Liver (tissue), 9 donors: ENCODE results near the gene THUMPD1. TPM values are rescaled to one million over a fixed set of nuclear protein-coding genes. Genes with fewer than 3 reads are reported as not detected.

Experiments used
- DNase-seq: peaks from one replicate; pipeline ENCODE4 v3.0.0-alpha.2; 2017; ENCODE audit warnings: low spot score
- H3K27ac ChIP-seq, 2 donors: one replicate each; pipeline ENCODE4 v1.7.0; 2013; ENCODE audit warnings: inconsistent platforms in 2 of 2, low read length in 2 of 2, control low read depth in 1 of 2, low read depth in 1 of 2, mild to moderate bottlenecking in 1 of 2
- H3K27me3 ChIP-seq, 4 donors: one replicate each; pipeline versions ENCODE4 v1.6.1 to v1.7.0; 2013; ENCODE audit warnings: low read length in 3 of 4, inconsistent platforms in 1 of 4, mild to moderate bottlenecking in 1 of 4, moderate library complexity in 1 of 4; ENCODE audit not compliant: control insufficient read depth in 4 of 4, insufficient read depth in 4 of 4
- H3K36me3 ChIP-seq, 4 donors: one replicate each; pipeline versions ENCODE4 v1.6.1 to v1.7.0; 2013; ENCODE audit warnings: low read length in 3 of 4, mild to moderate bottlenecking in 3 of 4, low read depth in 1 of 4, moderate library complexity in 1 of 4; ENCODE audit not compliant: control insufficient read depth in 4 of 4, insufficient read depth in 3 of 4
- H3K4me1 ChIP-seq, 4 donors: one replicate each; pipeline versions ENCODE4 v1.6.1 to v1.7.0; 2013; ENCODE audit warnings: low read length in 3 of 4, mild to moderate bottlenecking in 3 of 4, moderate library complexity in 1 of 4; ENCODE audit not compliant: control insufficient read depth in 4 of 4, insufficient read depth in 4 of 4
- H3K4me3 ChIP-seq, 3 donors: one replicate each; pipeline versions ENCODE4 v1.6.1 to v1.7.0; 2013; ENCODE audit warnings: low read length in 3 of 3, control low read depth in 1 of 3, low read depth in 1 of 3, mild to moderate bottlenecking in 1 of 3
- H3K9ac ChIP-seq, 2 donors: one replicate each; pipeline ENCODE4 v1.7.0; 2013; ENCODE audit warnings: low read length in 2 of 2, mild to moderate bottlenecking in 2 of 2, moderate library complexity in 2 of 2, control low read depth in 1 of 2, low read depth in 1 of 2
- H3K9me3 ChIP-seq, 4 donors: one replicate each; pipeline versions ENCODE4 v1.6.1 to v1.7.0; 2013; ENCODE audit warnings: low read length in 3 of 4; ENCODE audit not compliant: control insufficient read depth in 4 of 4
- CTCF ChIP-seq: fragments of 150-350 bp; IDR thresholded peaks from 2 replicates; pipeline ENCODE4 v1.5.1; 2017; ENCODE audit warnings: improper control_type of control experiment, low read depth, low read length; ENCODE audit not compliant: missing input control
- EGR1 ChIP-seq, 2 donors: IDR thresholded peaks; 2 replicates each; pipeline ENCODE4 v1.6.1; 2016 to 2018; ENCODE audit warnings: antibody characterized with exemption in 2 of 2, low read depth in 2 of 2
- FOXA1 ChIP-seq: IDR thresholded peaks from 2 replicates; pipeline ENCODE4 v1.6.1; 2016; ENCODE audit warnings: antibody characterized with exemption
- GABPA ChIP-seq, 2 donors: IDR thresholded peaks in 1 of 2; conservative IDR thresholded peaks in 1 of 2; 2 replicates each; pipeline ENCODE4 v1.6.1; 2016; ENCODE audit warnings: antibody characterized with exemption in 2 of 2, mild to moderate bottlenecking in 1 of 2, moderate library complexity in 1 of 2
- HNF4A ChIP-seq, 2 donors: conservative IDR thresholded peaks; 2 replicates each; pipeline ENCODE4 v1.6.1; 2016; ENCODE audit warnings: antibody characterized with exemption in 2 of 2, mild to moderate bottlenecking in 2 of 2
- HNF4G ChIP-seq: IDR thresholded peaks from 2 replicates; pipeline ENCODE4 v1.6.1; 2016; ENCODE audit warnings: antibody characterized with exemption
- JUND ChIP-seq, 2 donors: IDR thresholded peaks; 2 replicates each; pipeline ENCODE4 v1.6.1; 2016; ENCODE audit warnings: antibody characterized with exemption in 2 of 2
- MAX ChIP-seq: IDR thresholded peaks from 2 replicates; pipeline ENCODE4 v1.6.1; 2016; ENCODE audit warnings: antibody characterized with exemption
- NR2F2 ChIP-seq: IDR thresholded peaks from 2 replicates; pipeline ENCODE4 v1.6.1; 2016; ENCODE audit warnings: antibody characterized with exemption
- RAD21 ChIP-seq, 2 donors: IDR thresholded peaks; 2 replicates each; pipeline ENCODE4 v1.6.1; 2016; ENCODE audit warnings: antibody characterized with exemption in 2 of 2, mild to moderate bottlenecking in 2 of 2
- RXRA ChIP-seq, 2 donors: IDR thresholded peaks; 2 replicates each; pipeline ENCODE4 v1.6.1; 2017 to 2018; ENCODE audit warnings: antibody characterized with exemption in 2 of 2, mild to moderate bottlenecking in 1 of 2
- SP1 ChIP-seq: IDR thresholded peaks from 2 replicates; pipeline ENCODE4 v1.6.1; 2018; ENCODE audit warnings: antibody characterized with exemption, mild to moderate bottlenecking
- TAF1 ChIP-seq: conservative IDR thresholded peaks from 2 replicates; pipeline ENCODE4 v1.6.1; 2016; ENCODE audit warnings: antibody characterized with exemption, mild to moderate bottlenecking
- YY1 ChIP-seq: IDR thresholded peaks from 2 replicates; pipeline ENCODE4 v1.6.1; 2016; ENCODE audit warnings: antibody characterized with exemption, mild to moderate bottlenecking
- WGBS: extraction: QIAGEN DNeasy Blood & Tissue Kit; methylation state at CpG from one replicate; pipeline ENCODE4 v1.1.7; 2013; 5-methylcytosine and 5-hydroxymethylcytosine counted together
- polyA plus RNA-seq, 2 donors: library from polyadenylated mRNA; stranded (reverse) in 1 of 2; unstranded in 1 of 2; fragments of 200-250 nt in 1 of 2; fragments of >200 nt in 1 of 2; fragmentation: Nextera tagmentation in 1 of 2; extraction: Ambion mirVana in 1 of 2; gene quantifications; one replicate each; pipeline versions ENCODE4 v1.2.1 to v1.2.3, GENCODE V29; 2013 to 2015
- total RNA-seq, 2 donors: library from RNA; depleted of rRNA; stranded (reverse); fragments of >200 nt; gene quantifications; one replicate each; pipeline ENCODE4 v1.2.3, GENCODE V29; 2014
- TF ChIP-seq, protein P1 (sequence below): IDR thresholded peaks from 2 replicates; pipeline ENCODE4 v1.6.1; 2016; ENCODE audit warnings: antibody characterized with exemption
- TF ChIP-seq, protein P2 (sequence below): IDR thresholded peaks from 2 replicates; pipeline ENCODE4 v1.6.1; 2016; ENCODE audit warnings: antibody characterized with exemption
- TF ChIP-seq, protein P3 (sequence below): IDR thresholded peaks from 2 replicates; pipeline ENCODE4 v1.6.1; 2016; ENCODE audit warnings: antibody characterized with exemption, mild to moderate bottlenecking
- donor health status: healthy.
- donor health status: healthy.
- donor health status: healthy.
- donor health status: healthy.
- donor health status: healthy.

THUMPD1 gene
- total and polyA plus RNA-seq, 4 donors: 10.1 to 42.8 (median 26.8) TPM

DNA sequence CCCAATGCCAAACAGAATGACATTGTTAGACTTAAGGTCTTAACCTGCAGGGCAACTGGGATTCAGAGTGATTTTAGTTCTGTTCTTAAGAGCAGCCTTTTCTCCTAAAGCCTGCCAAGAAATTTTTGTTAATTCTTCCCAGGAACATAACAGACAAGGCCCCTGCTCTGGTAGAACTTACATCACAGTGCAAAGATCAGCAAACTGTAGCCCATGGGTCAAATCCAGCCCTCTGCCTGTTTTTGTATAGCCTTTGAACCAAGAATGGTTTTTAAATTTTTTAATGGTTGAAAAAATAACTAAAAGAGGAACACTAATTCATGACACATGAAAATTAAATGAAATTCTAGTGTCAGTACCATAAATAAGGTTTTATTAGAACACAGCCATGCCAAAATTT, 26.0 kb upstream of the THUMPD1 start:
- Histone ChIP-seq H3K27me3 (no peaks in the 10 kb centered on the region), H3K27ac (peak overlapping the region in 1 of 2 donors; percentile 0), H3K9ac (no peak overlapping the region), H3K36me3 (peaks cover 2 to 10% (median 7%) of the 10 kb centered on the region in 4 donors), H3K9me3 (no peaks in the 10 kb centered on the region), H3K4me3 (no peak overlapping the region), H3K4me1 (peaks cover 7 to 47% (median 22%) of the 10 kb centered on the region in 4 donors)
- TF ChIP-seq, protein P1, sequence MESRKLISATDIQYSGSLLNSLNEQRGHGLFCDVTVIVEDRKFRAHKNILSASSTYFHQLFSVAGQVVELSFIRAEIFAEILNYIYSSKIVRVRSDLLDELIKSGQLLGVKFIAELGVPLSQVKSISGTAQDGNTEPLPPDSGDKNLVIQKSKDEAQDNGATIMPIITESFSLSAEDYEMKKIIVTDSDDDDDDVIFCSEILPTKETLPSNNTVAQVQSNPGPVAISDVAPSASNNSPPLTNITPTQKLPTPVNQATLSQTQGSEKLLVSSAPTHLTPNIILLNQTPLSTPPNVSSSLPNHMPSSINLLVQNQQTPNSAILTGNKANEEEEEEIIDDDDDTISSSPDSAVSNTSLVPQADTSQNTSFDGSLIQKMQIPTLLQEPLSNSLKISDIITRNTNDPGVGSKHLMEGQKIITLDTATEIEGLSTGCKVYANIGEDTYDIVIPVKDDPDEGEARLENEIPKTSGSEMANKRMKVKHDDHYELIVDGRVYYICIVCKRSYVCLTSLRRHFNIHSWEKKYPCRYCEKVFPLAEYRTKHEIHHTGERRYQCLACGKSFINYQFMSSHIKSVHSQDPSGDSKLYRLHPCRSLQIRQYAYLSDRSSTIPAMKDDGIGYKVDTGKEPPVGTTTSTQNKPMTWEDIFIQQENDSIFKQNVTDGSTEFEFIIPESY: no peak
- TF ChIP-seq EGR1 (IDR thresholded peaks at IDR 0.05; ENCODE audit: low read depth in 2 of 2) (no peak), RAD21 (IDR thresholded peaks at IDR 0.05) (no peak), GABPA (IDR thresholded peaks at IDR 0.05 in 1 of 2, conservative IDR thresholded peaks at IDR 0.05 in 1 of 2) (no peak), SP1 (peak; percentile 30), YY1 (no peak), HNF4A (conservative IDR thresholded peaks at IDR 0.05) (peak; percentile 90), RXRA (IDR thresholded peaks at IDR 0.05) (peak; percentile 46 to 52), NR2F2 (peak; percentile 33), MAX (no peak), CTCF (no peak), HNF4G (peak; percentile 49)
- TF ChIP-seq, protein P2, sequence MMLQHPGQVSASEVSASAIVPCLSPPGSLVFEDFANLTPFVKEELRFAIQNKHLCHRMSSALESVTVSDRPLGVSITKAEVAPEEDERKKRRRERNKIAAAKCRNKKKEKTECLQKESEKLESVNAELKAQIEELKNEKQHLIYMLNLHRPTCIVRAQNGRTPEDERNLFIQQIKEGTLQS: peak; percentile 23
- TF ChIP-seq, protein P3, sequence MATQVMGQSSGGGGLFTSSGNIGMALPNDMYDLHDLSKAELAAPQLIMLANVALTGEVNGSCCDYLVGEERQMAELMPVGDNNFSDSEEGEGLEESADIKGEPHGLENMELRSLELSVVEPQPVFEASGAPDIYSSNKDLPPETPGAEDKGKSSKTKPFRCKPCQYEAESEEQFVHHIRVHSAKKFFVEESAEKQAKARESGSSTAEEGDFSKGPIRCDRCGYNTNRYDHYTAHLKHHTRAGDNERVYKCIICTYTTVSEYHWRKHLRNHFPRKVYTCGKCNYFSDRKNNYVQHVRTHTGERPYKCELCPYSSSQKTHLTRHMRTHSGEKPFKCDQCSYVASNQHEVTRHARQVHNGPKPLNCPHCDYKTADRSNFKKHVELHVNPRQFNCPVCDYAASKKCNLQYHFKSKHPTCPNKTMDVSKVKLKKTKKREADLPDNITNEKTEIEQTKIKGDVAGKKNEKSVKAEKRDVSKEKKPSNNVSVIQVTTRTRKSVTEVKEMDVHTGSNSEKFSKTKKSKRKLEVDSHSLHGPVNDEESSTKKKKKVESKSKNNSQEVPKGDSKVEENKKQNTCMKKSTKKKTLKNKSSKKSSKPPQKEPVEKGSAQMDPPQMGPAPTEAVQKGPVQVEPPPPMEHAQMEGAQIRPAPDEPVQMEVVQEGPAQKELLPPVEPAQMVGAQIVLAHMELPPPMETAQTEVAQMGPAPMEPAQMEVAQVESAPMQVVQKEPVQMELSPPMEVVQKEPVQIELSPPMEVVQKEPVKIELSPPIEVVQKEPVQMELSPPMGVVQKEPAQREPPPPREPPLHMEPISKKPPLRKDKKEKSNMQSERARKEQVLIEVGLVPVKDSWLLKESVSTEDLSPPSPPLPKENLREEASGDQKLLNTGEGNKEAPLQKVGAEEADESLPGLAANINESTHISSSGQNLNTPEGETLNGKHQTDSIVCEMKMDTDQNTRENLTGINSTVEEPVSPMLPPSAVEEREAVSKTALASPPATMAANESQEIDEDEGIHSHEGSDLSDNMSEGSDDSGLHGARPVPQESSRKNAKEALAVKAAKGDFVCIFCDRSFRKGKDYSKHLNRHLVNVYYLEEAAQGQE: no peak
- no peak for DNase-seq

DNA sequence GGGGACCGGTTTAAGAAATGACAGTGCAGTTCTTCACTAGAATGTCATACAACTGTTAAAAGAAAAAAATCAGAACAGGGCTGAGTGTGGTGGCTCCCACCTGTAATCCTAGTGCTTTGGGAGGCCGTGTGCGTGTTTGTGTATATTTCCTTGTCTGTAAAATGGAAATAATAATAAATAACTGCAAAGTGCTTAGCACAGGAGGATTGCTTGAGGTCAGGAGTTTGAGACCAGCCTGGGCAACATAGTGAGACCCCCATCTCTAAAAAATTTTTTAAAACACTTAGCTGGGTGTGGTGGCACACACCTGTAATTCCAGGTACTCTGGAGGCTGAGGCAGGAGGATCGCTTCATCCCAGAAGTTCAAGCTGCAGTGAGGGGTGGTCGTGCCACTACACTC, 24.7 kb upstream of the THUMPD1 start:
- peaks cover 7 to 47% (median 22%) of the 10 kb centered on the region in 4 donors for H3K4me1 ChIP-seq
- DNase-seq: no peak
- WGBS: 95% methylated on average over 5 of the region's 5 CpGs
- H3K27me3 ChIP-seq: no peaks in the 10 kb centered on the region
- no peak overlapping the region for H3K27ac ChIP-seq
- no peak overlapping the region for H3K9ac ChIP-seq
- H3K9me3 ChIP-seq: no peaks in the 10 kb centered on the region
- no peak overlapping the region for H3K4me3 ChIP-seq
- TF ChIP-seq, protein P2: no peak
- TF ChIP-seq RAD21 (IDR thresholded peaks at IDR 0.05) (no peak), MAX (no peak), FOXA1 (no peak), TAF1 (no peak), JUND (IDR thresholded peaks at IDR 0.05) (no peak), NR2F2 (no peak), EGR1 (IDR thresholded peaks at IDR 0.05; ENCODE audit: low read depth in 2 of 2) (no peak)
- peaks cover 2 to 10% (median 4%) of the 10 kb centered on the region in 4 donors for H3K36me3 ChIP-seq
